Lower lobe of right lung (tissue), 2 donors: ENCODE data around the gene MARVELD3. TPM values are rescaled to one million over a fixed set of nuclear protein-coding genes. Genes with fewer than 3 reads are reported as not detected.

Experiments
- ATAC-seq, 2 donors: fragments of 200-7000 bp; cut with Tn5 transposase; one replicate each; pipeline ENCODE4 v1.9.1; 2020 to 2022; ENCODE audit warnings: mild to moderate bottlenecking in 2 of 2, moderate library complexity in 2 of 2
- DNase-seq: peaks from one replicate; pipeline ENCODE4 v3.0.0-alpha.2; 2020
- H3K27ac ChIP-seq: fragments of 200-600 bp; one replicate; pipeline ENCODE4 v1.8.0; 2022
- H3K27me3 ChIP-seq: fragments of 200-600 bp; one replicate; pipeline ENCODE4 v1.8.0; 2022; ENCODE audit warnings: low read depth
- H3K36me3 ChIP-seq: fragments of 200-600 bp; one replicate; pipeline ENCODE4 v1.8.0; 2022; ENCODE audit warnings: mild to moderate bottlenecking
- H3K4me1 ChIP-seq: fragments of 200-600 bp; one replicate; pipeline ENCODE4 v1.8.0; 2022
- H3K4me3 ChIP-seq: fragments of 200-600 bp; one replicate; pipeline ENCODE4 v1.8.0; 2022; ENCODE audit warnings: mild to moderate bottlenecking
- H3K9me3 ChIP-seq: fragments of 200-600 bp; one replicate; pipeline ENCODE4 v1.8.0; 2022
- CTCF ChIP-seq: fragments of 200-600 bp; IDR thresholded peaks from one replicate; pipeline ENCODE4 v1.8.0; 2022; ENCODE audit warnings: antibody characterized with exemption, mild to moderate bottlenecking
- intact Hi-C: fragments of 100-400 bp; cut with DNase I; formaldehyde crosslinking; loops from one replicate; pipeline ENCODE4 v1.11.0; 2022
- total RNA-seq: library from RNA; stranded (reverse); fragmentation: NEBNext Ultra II Directional; extraction: Animal tissue kit (Norgen Biotek cat#: 25700); gene quantifications from one replicate; pipeline ENCODE4 v1.2.1, GENCODE V29; 2021
- donor health status: DM: no; HTN: yes; CAD: no; lungs with severe emphysema.

The MARVELD3 gene
- total RNA-seq, 1 donor from 2014 or later = 6.7 TPM

GRCh38 chr16:71637398-71637797 lies 11.4 kb downstream of the MARVELD3 start:
- no peak for ATAC-seq
- DNase-seq = no peak
- no peak overlapping the region for H3K27ac ChIP-seq
- no peaks in the 10 kb centered on the region for H3K4me1 ChIP-seq
- H3K9me3 ChIP-seq = no peaks in the 10 kb centered on the region
- intact Hi-C loops = no loop called here
- H3K4me3 ChIP-seq = no peak overlapping the region
- no peaks in the 10 kb centered on the region for H3K27me3 ChIP-seq
- no peak for TF ChIP-seq CTCF
- no peaks in the 10 kb centered on the region for H3K36me3 ChIP-seq

DNA sequence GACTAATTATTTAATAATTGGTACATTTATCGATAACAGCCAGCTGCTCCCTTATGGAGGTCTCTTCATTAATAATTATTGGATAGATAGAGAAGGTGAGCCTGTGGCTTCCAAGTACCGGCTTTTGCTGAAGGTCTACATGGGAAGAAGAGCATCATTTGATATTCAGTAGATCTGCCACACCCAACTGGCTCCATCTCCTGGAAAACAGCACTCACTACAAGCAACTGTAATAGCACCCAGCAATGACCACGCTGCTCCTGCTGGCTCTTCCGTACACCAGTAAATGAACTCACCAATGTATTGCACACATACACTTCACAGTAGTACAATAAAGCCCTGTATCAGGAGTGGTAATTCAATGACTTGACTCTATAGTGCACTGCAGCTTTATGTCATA lies 19.5 kb downstream of the MARVELD3 start:
- intact Hi-C loops = no loop called here
- Histone ChIP-seq H3K4me3 (no peak overlapping the region), H3K27ac (no peak overlapping the region), H3K9me3 (no peaks in the 10 kb centered on the region), H3K36me3 (peaks cover 26% of the 10 kb centered on the region), H3K4me1 (no peaks in the 10 kb centered on the region), H3K27me3 (no peaks in the 10 kb centered on the region)
- no peak for DNase-seq
- TF ChIP-seq CTCF = peak; percentile 37
- peak in 1 of 2 donors; percentile 45 for ATAC-seq

- Histone ChIP-seq H3K4me3 (no peak overlapping the region), H3K9me3 (no peaks in the 10 kb centered on the region), H3K27ac (no peak overlapping the region), H3K27me3 (no peaks in the 10 kb centered on the region), H3K36me3 (peaks cover 42% of the 10 kb centered on the region), H3K4me1 (no peaks in the 10 kb centered on the region)
- ATAC-seq = no peak
- intact Hi-C loops = no loop called here
- no peak for DNase-seq
- TF ChIP-seq CTCF = no peak
These were observed 21.4 kb downstream of the MARVELD3 start for GRCh38 chr16:71647391-71647790.

- TF ChIP-seq CTCF = no peak
- intact Hi-C loops = no loop called here
- Histone ChIP-seq H3K4me3 (no peak overlapping the region), H3K36me3 (peaks cover 50% of the 10 kb centered on the region), H3K4me1 (no peaks in the 10 kb centered on the region), H3K9me3 (no peaks in the 10 kb centered on the region), H3K27ac (no peak overlapping the region), H3K27me3 (no peaks in the 10 kb centered on the region)
- ATAC-seq (no peak), DNase-seq (no peak)
These were observed 22.2 kb downstream of the MARVELD3 start for GRCh38 chr16:71648162-71648561.

- Histone ChIP-seq H3K4me1 (no peaks in the 10 kb centered on the region), H3K4me3 (no peak overlapping the region), H3K27me3 (no peaks in the 10 kb centered on the region), H3K36me3 (peaks cover 54% of the 10 kb centered on the region), H3K27ac (no peak overlapping the region), H3K9me3 (no peaks in the 10 kb centered on the region)
- intact Hi-C loops = no loop called here
- TF ChIP-seq CTCF = no peak
- DNase-seq (no peak), ATAC-seq (no peak)
These were observed 22.9 kb downstream of the MARVELD3 start for GRCh38 chr16:71648921-71649320.

GRCh38 chr16:71649704-71650103 lies 23.7 kb downstream of the MARVELD3 start:
- H3K4me1 ChIP-seq = no peaks in the 10 kb centered on the region
- no peak overlapping the region for H3K4me3 ChIP-seq
- no peak overlapping the region for H3K27ac ChIP-seq
- TF ChIP-seq CTCF = no peak
- DNase-seq (no peak), ATAC-seq (no peak)
- peaks cover 61% of the 10 kb centered on the region for H3K36me3 ChIP-seq
- intact Hi-C loops = no loop called here
- no peaks in the 10 kb centered on the region for H3K27me3 ChIP-seq
- no peaks in the 10 kb centered on the region for H3K9me3 ChIP-seq
